Measurements from ENCODE around the gene MANBA.

MANBA gene

GRCh38 chr4:102594000-102594399 lies 166.8 kb downstream of the MANBA start:
- no peak for DNase-seq (ENCODE audit: low spot score)

GRCh38 chr4:102593147-102593546 lies 167.6 kb downstream of the MANBA start:
- no peak for DNase-seq (ENCODE audit: low spot score)

GRCh38 chr4:102592256-102592655 lies 168.5 kb downstream of the MANBA start:
- no peak for DNase-seq (ENCODE audit: low spot score)

DNA sequence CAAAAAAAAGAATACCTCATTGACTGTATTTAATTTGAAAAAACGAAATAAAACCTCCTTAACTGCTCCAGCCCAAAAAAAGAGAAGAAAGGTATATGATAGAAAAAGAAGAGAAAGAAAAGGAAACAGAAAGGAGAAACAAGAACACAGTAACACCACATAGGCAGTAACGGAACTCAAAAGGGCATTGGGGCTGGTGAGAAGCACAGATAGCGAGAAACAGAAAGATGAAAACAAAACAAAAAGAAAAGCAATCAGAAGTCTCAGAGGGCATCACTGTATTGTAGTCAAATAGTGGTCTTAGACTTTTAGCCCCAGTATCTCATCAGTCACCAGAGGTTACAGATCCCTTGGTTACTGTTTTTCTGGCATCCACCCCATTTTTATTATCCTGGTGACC lies 171.0 kb downstream of the MANBA start:
- DNase-seq (ENCODE audit: low spot score) = no peak

GRCh38 chr4:102586644-102587021 lies 174.1 kb downstream of the MANBA start:
- DNase-seq (ENCODE audit: low spot score) = no peak

DNA sequence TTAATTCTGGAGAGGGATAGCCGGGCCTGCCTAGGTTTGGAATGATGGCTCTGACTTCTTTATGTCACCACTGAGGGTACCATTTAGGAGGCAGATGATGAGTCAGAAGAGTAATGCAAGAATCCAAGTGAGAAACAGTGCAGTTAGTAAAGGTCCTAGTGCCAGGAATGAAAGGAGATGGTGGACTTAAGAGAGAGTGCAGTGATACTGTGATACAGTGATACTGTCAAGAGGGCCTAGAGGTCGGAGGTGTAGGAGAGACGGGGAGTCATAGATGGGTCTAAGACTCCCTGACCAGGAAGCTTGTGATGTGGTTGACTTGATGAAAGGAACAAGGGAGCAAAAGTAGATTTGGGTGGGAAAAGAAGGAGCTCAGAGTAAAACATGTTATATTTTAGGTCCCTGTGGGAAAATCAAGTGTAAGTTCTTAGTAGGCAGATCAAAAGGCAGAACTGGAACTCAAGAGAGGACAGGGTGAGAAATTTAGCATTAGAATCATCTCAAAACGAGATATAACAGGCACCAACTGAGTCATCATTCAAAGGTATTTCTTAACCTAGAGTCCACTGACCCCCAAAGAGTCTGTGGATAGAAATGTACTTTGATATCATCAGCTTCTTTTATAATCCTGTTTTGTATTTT lies 174.6 kb downstream of the MANBA start:
- no peak for DNase-seq (ENCODE audit: low spot score)

- DNase-seq (ENCODE audit: low spot score) = no peak
These were observed 175.4 kb downstream of the MANBA start for GRCh38 chr4:102585329-102585728.

GRCh38 chr4:102584091-102584490 lies 176.7 kb downstream of the MANBA start:
- no peak for DNase-seq (ENCODE audit: low spot score)
